Measurements from ENCODE around the gene KHDC4.
A peak's percentile ranks its signal among the peaks of the same experiment; 100 is the strongest.

Gene KHDC4

DNA sequence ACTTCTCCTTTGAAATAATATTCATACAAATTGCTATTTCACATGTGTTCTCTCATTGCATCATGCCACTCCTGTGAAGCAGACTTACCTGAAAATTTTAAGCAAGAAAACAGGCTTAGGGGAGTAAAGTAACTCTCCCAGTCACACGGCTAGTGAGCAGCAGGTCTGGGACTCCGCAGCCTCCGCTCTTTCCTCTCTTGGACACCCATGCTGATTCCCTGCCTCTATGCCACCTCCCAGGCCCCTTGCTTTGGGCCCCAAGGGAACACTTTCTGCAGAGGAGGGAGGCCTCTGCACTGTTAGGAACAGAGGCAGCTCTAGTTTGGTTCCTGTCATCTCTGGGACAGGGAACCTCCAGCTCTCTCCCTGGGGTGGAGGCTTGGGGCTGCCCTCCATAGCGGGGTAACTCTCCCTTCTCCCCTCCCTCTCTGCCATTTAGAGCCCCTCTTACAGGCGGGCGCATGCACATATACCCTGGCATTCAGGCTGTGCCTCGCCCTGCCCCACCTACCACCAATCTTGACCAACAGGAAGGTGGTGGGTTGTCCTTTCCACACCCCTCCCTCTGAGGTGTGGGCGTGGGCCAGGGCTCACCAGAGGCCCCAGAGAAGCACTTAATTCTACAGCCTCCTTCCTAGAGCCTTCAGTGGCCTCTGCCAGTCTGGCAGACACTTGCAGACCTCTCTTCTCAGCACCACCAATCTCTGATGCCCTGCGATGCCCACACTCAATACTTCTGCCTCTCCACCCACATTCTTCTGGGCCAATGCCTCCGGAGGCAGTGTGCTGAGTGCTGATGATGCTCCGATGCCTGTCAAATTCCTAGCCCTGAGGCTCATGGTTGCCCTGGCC, 7.0 kb upstream of the KHDC4 start, which contains the start of gene RXFP4:
TSS of gene RXFP4 (plus strand) at position 646 of the 852 bp plus-strand sequence. CDS start at position 718, 72 bp downstream.
- TF ChIP-seq EZH2 (IDR thresholded peaks at IDR 0.05) (no peak), FOXP2 (optimal IDR thresholded peaks at IDR 0.05; ENCODE audit: control extremely low read depth, extremely low read length, insufficient read depth) (no peak), POLR2AphosphoS5 (IDR thresholded peaks at IDR 0.05; ENCODE audit: borderline replicate concordance, low read depth, low read length) (no peak)
- H3K9ac ChIP-seq (ENCODE audit: insufficient read length) = peak within 1 kb of the TSS; percentile 56
- H3K36me3 ChIP-seq (ENCODE audit: insufficient read depth, low read length) = peaks cover 3% of the 10 kb centered on the region; the same call in 1 of the 2 replicates
- no peak for DNase-seq (ENCODE audit: low read depth, low spot score)
- peak within 1 kb of the TSS; percentile 17; the same call in 1 of the 2 replicates for H3K4me3 ChIP-seq
- H3K27ac ChIP-seq = peak within 1 kb of the TSS; percentile 88
- no peaks in the 10 kb centered on the region for H3K9me3 ChIP-seq (ENCODE audit: low read depth, low read length)

DNA sequence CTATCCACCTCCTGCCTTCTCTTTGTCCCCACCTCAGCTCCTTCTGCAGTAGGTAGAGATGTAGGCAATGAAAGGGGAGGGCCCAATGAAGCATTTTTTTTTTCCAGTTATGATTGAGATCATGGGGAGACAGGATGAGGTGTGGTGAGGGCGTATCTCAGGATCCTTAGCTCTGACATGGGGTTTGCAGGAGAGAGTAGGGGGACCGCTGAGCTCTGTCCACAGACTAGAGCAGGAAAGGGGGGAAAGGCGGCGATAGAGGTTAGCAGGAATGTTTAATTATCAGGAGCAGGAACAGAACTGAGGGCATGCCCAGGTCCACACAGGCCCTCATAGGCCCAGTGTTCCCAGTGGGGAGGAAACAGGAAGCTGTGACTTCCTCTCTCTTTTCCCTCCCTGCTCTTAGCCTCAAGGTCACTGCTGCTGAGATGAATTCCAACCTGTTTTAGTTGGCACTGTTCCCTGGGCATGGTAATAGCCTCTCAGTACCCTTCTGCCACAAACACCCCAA, 6.3 kb upstream of the KHDC4 start:
- peak overlapping the region; percentile 17; the same call in 1 of the 2 replicates for H3K4me3 ChIP-seq
- no peaks in the 10 kb centered on the region for H3K36me3 ChIP-seq (ENCODE audit: insufficient read depth, low read length)
- TF ChIP-seq EZH2 (IDR thresholded peaks at IDR 0.05) (no peak), POLR2AphosphoS5 (IDR thresholded peaks at IDR 0.05; ENCODE audit: borderline replicate concordance, low read depth, low read length) (no peak), FOXP2 (optimal IDR thresholded peaks at IDR 0.05; ENCODE audit: control extremely low read depth, extremely low read length, insufficient read depth) (no peak)
- H3K9me3 ChIP-seq (ENCODE audit: low read depth, low read length) = no peaks in the 10 kb centered on the region
- H3K9ac ChIP-seq (ENCODE audit: insufficient read length) = peak overlapping the region; percentile 56
- no peak for DNase-seq (ENCODE audit: low read depth, low spot score)
- peak overlapping the region; percentile 88 for H3K27ac ChIP-seq

GRCh38 chr1:155938220-155938627, 4.0 kb upstream of the KHDC4 start:
- DNase-seq (ENCODE audit: low read depth, low spot score) = peak; percentile 67
- H3K36me3 ChIP-seq (ENCODE audit: insufficient read depth, low read length) = peaks cover 6% of the 10 kb centered on the region
- H3K4me3 ChIP-seq = no peak overlapping the region
- TF ChIP-seq EZH2 (IDR thresholded peaks at IDR 0.05) (no peak), POLR2AphosphoS5 (IDR thresholded peaks at IDR 0.05; ENCODE audit: borderline replicate concordance, low read depth, low read length) (no peak), FOXP2 (optimal IDR thresholded peaks at IDR 0.05; ENCODE audit: control extremely low read depth, extremely low read length, insufficient read depth) (no peak)
- peak overlapping the region; percentile 89 for H3K27ac ChIP-seq
- peak overlapping the region; percentile 58 for H3K9ac ChIP-seq (ENCODE audit: insufficient read length)
- no peaks in the 10 kb centered on the region for H3K9me3 ChIP-seq (ENCODE audit: low read depth, low read length)

GRCh38 chr1:155934936-155935590, 850 bp upstream of the KHDC4 start:
- Histone ChIP-seq H3K36me3 (ENCODE audit: insufficient read depth, low read length) (peaks cover 37% of the 10 kb centered on the region), H3K4me3 (peak overlapping the region; percentile 82), H3K9me3 (ENCODE audit: low read depth, low read length) (no peaks in the 10 kb centered on the region), H3K9ac (ENCODE audit: insufficient read length) (peak overlapping the region; percentile 93), H3K27ac (peak overlapping the region; percentile 97)
- no peak for DNase-seq (ENCODE audit: low read depth, low spot score)
- TF ChIP-seq POLR2AphosphoS5 (IDR thresholded peaks at IDR 0.05; ENCODE audit: borderline replicate concordance, low read depth, low read length) = no peak
- TF ChIP-seq FOXP2 (optimal IDR thresholded peaks at IDR 0.05; ENCODE audit: control extremely low read depth, extremely low read length, insufficient read depth) = no peak
- no peak for TF ChIP-seq EZH2 (IDR thresholded peaks at IDR 0.05)

GRCh38 chr1:155933591-155934096, 569 bp downstream of the KHDC4 start:
- TF ChIP-seq EZH2 (IDR thresholded peaks at IDR 0.05) (no peak), FOXP2 (optimal IDR thresholded peaks at IDR 0.05; ENCODE audit: control extremely low read depth, extremely low read length, insufficient read depth) (no peak), POLR2AphosphoS5 (IDR thresholded peaks at IDR 0.05; ENCODE audit: borderline replicate concordance, low read depth, low read length) (no peak)
- Histone ChIP-seq H3K27ac (peak overlapping the region; percentile 97), H3K9ac (ENCODE audit: insufficient read length) (peak overlapping the region; percentile 93), H3K36me3 (ENCODE audit: insufficient read depth, low read length) (peaks cover 50% of the 10 kb centered on the region), H3K4me3 (peak overlapping the region; percentile 82), H3K9me3 (ENCODE audit: low read depth, low read length) (no peaks in the 10 kb centered on the region)
- no peak for DNase-seq (ENCODE audit: low read depth, low spot score)

DNA sequence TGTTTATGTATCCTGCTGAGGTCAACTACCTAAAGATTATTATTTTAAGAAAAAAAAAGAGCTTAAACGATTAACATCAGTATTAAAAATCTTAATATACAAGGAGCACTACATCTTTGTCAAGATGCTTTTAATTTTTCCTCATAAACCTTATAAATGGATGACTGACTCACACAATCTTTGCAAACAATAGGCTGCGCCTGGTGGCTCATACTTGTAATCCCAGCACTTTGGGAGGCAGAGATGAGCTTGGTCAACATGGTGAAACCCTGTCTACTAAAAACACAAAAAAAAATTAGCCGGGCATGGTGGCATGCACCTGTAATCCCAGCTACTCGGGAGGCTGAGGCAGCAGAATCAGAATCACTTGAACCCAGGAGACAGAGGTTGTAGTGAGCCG, 1.7 kb downstream of the KHDC4 start:
- TF ChIP-seq FOXP2 (optimal IDR thresholded peaks at IDR 0.05; ENCODE audit: control extremely low read depth, extremely low read length, insufficient read depth) = no peak
- no peak for TF ChIP-seq POLR2AphosphoS5 (IDR thresholded peaks at IDR 0.05; ENCODE audit: borderline replicate concordance, low read depth, low read length)
- no peak for TF ChIP-seq EZH2 (IDR thresholded peaks at IDR 0.05)
- H3K9ac ChIP-seq (ENCODE audit: insufficient read length) = peak overlapping the region; percentile 93
- H3K27ac ChIP-seq = no peak overlapping the region
- no peak for DNase-seq (ENCODE audit: low read depth, low spot score)
- peak overlapping the region; percentile 82 for H3K4me3 ChIP-seq
- H3K36me3 ChIP-seq (ENCODE audit: insufficient read depth, low read length) = peaks cover 62% of the 10 kb centered on the region
- H3K9me3 ChIP-seq (ENCODE audit: low read depth, low read length) = no peaks in the 10 kb centered on the region

- no peak overlapping the region for H3K27ac ChIP-seq
- H3K9ac ChIP-seq (ENCODE audit: insufficient read length) = peak overlapping the region; percentile 93
- H3K36me3 ChIP-seq (ENCODE audit: insufficient read depth, low read length) = peaks cover 66% of the 10 kb centered on the region
- no peak for DNase-seq (ENCODE audit: low read depth, low spot score)
- peak overlapping the region; percentile 82 for H3K4me3 ChIP-seq
- TF ChIP-seq FOXP2 (optimal IDR thresholded peaks at IDR 0.05; ENCODE audit: control extremely low read depth, extremely low read length, insufficient read depth) (no peak), POLR2AphosphoS5 (IDR thresholded peaks at IDR 0.05; ENCODE audit: borderline replicate concordance, low read depth, low read length) (no peak), EZH2 (IDR thresholded peaks at IDR 0.05) (no peak)
- H3K9me3 ChIP-seq (ENCODE audit: low read depth, low read length) = no peaks in the 10 kb centered on the region
These were observed 2.1 kb downstream of the KHDC4 start for GRCh38 chr1:155932081-155932480.
